Stimulated activated effector memory CD8-positive, alpha-beta T cell treated with anti-CD3 and anti-CD28 coated beads, Interleukin-12 subunit alpha, Interleukin-12 subunit beta, amount 100 ng/mL, for 72 hours (primary cell): ENCODE results near the gene PADI6.

Experiments
- ATAC-seq: fragments of 150-1000 bp; cut with Tn5 transposase; 2 replicates; pipeline ENCODE4 v1.10.0; 2021
- DNase-seq, 2 donors: peaks; one replicate each; pipeline ENCODE4 v3.0.0; 2021 to 2022; ENCODE audit warnings: low spot score in 2 of 2
- H3K27ac Mint-ChIP-seq: one replicate; pipeline ENCODE4 v1.8.0; 2022; ENCODE audit warnings: mild to moderate bottlenecking, mixed read lengths
- H3K36me3 Mint-ChIP-seq: one replicate; pipeline ENCODE4 v1.8.0; 2022; ENCODE audit warnings: mild to moderate bottlenecking, mixed read lengths
- H3K4me1 Mint-ChIP-seq: one replicate; pipeline ENCODE4 v1.8.0; 2022; ENCODE audit warnings: mixed read lengths
- H3K4me3 Mint-ChIP-seq: one replicate; pipeline ENCODE4 v1.8.0; 2022; ENCODE audit warnings: mild to moderate bottlenecking, mixed read lengths
- H3K9me3 Mint-ChIP-seq: one replicate; pipeline ENCODE4 v1.8.0; 2022; ENCODE audit warnings: mixed read lengths

PADI6 gene

DNA sequence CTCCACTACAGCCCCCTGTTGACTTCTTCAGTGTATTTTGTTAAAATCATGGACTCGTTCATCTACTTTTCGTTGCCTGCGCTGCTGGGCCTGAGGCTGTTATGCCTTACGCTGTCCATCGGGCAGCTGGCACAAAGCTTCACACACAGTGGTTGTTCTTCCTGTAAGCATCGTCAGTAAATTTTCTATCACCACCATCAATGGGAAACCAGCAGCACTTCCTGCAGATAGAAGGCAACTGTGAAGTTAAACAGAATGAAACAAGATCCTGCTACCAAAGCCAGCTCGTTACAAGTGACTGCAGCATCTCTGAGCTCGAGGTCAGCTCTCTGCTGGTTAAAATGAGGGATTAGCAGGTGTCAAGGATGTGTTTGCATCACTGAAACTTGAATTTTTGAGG lies 21.9 kb upstream of the PADI6 start:
- Mint-ChIP-seq H3K9me3 (no peaks in the 10 kb centered on the region), H3K36me3 (no peaks in the 10 kb centered on the region), H3K27ac (no peak overlapping the region), H3K4me1 (no peaks in the 10 kb centered on the region), H3K4me3 (no peak overlapping the region)
- no peak for DNase-seq
- no peak for ATAC-seq

DNA sequence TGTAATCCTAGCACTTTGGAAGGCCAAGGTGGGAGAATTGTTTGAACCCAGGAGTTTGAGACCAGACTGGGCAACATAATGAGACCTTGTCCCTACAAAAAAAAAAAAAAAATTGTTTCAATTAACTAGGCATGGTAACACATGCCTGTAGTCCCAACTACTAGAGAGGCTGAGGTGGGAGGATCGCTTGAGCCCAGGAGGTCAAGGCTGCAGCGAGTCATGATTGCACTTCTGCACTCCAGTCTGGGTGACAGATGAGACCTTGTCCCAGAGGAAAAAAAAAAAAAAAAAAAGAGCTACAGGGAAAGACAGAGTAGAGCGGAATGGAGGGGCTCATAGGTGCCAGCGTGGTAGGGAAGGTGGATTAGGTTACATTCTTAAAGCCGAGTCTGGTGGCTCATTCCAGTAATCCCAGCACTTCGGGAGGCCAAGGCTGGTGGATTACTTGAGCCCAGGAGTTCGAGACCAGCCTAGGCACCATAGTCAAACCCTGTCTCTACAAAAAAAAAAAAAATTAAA lies 21.0 kb upstream of the PADI6 start:
- Mint-ChIP-seq H3K27ac (no peak overlapping the region), H3K36me3 (no peaks in the 10 kb centered on the region), H3K4me1 (no peaks in the 10 kb centered on the region), H3K9me3 (no peaks in the 10 kb centered on the region), H3K4me3 (no peak overlapping the region)
- ATAC-seq = no peak
- no peak for DNase-seq

GRCh38 chr1:17351598-17352324 lies 20.2 kb upstream of the PADI6 start:
- ATAC-seq (no peak), DNase-seq (no peak)
- Mint-ChIP-seq H3K9me3 (no peaks in the 10 kb centered on the region), H3K4me1 (peaks cover 7% of the 10 kb centered on the region), H3K4me3 (no peak overlapping the region), H3K27ac (no peak overlapping the region), H3K36me3 (no peaks in the 10 kb centered on the region)

- DNase-seq (no peak), ATAC-seq (no peak)
- Mint-ChIP-seq H3K36me3 (no peaks in the 10 kb centered on the region), H3K27ac (no peak overlapping the region), H3K9me3 (no peaks in the 10 kb centered on the region), H3K4me1 (peaks cover 7% of the 10 kb centered on the region), H3K4me3 (no peak overlapping the region)
These were observed 19.5 kb upstream of the PADI6 start for GRCh38 chr1:17352419-17352909.

- Mint-ChIP-seq H3K9me3 (no peaks in the 10 kb centered on the region), H3K4me1 (peaks cover 7% of the 10 kb centered on the region), H3K4me3 (peak overlapping the region; percentile 14), H3K27ac (no peak overlapping the region), H3K36me3 (no peaks in the 10 kb centered on the region)
- no peak for DNase-seq
- peak; percentile 43 for ATAC-seq
These were observed 16.1 kb upstream of the PADI6 start for GRCh38 chr1:17355898-17356297.

DNA sequence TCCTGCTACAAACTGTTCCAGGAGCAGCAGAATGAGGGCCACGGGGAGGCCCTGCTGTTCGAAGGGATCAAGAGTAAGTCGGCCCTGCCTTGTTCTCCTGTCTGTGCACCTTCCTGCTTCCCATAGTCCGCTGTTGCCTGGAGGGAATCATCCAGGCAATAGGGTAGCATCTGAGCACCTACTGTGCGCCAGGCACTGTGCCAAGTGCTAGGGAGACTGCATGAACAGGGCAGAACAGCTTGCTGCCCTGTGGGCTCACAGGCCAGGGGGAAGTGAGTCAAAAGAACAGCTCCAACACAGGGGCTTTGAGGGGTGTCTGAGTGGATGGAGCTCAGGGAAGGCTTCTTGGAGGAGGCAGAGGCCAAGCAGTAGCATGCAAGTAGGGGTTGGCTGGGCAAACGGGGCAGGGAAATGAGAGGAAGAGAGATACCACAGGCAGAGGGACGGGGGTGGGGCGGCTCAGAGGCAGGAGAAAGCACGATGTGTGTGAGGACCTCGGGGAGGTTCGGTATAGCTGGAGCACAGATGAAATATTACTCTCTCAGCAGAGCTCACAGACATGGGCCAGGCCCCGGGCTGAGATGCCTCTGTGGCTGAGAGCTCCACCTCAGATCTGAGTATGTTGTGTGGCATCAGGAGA lies 15.5 kb upstream of the PADI6 start:
- Mint-ChIP-seq H3K4me1 (peaks cover 7% of the 10 kb centered on the region), H3K4me3 (peak overlapping the region; percentile 14), H3K27ac (no peak overlapping the region), H3K9me3 (no peaks in the 10 kb centered on the region), H3K36me3 (no peaks in the 10 kb centered on the region)
- ATAC-seq (no peak), DNase-seq (no peak)

DNA sequence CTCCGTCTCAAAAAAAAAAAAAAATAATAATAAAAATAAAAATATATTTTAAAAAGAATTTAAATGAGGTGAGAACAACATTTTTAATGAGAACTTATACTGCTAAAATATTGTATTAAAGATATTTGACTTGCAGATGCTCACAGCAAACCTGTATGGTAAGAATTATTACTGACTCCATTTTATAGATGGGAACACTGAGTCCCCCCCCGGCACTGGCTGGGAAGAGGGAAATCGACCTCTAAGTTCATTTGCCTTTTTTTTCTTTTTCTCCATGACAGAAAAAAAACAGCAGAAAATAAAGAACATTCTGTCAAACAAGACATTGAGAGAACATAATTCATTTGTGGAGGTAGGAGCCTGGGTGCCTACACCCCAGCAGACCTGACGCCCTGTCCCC lies 13.4 kb upstream of the PADI6 start:
- no peaks in the 10 kb centered on the region for H3K9me3 Mint-ChIP-seq
- no peak for ATAC-seq
- H3K36me3 Mint-ChIP-seq = no peaks in the 10 kb centered on the region
- no peak overlapping the region for H3K4me3 Mint-ChIP-seq
- no peak for DNase-seq
- H3K27ac Mint-ChIP-seq = no peak overlapping the region
- H3K4me1 Mint-ChIP-seq = peaks cover 7% of the 10 kb centered on the region

- no peaks in the 10 kb centered on the region for H3K36me3 Mint-ChIP-seq
- no peak overlapping the region for H3K27ac Mint-ChIP-seq
- H3K4me3 Mint-ChIP-seq = no peak overlapping the region
- peaks cover 7% of the 10 kb centered on the region for H3K4me1 Mint-ChIP-seq
- no peak for DNase-seq
- no peak for ATAC-seq
- no peaks in the 10 kb centered on the region for H3K9me3 Mint-ChIP-seq
These were observed 13.0 kb upstream of the PADI6 start for GRCh38 chr1:17359031-17359430.

- ATAC-seq (no peak), DNase-seq (no peak)
- Mint-ChIP-seq H3K9me3 (no peaks in the 10 kb centered on the region), H3K4me1 (peaks cover 7% of the 10 kb centered on the region), H3K27ac (no peak overlapping the region), H3K36me3 (no peaks in the 10 kb centered on the region), H3K4me3 (no peak overlapping the region)
These were observed 12.2 kb upstream of the PADI6 start for GRCh38 chr1:17359808-17360207.

DNA sequence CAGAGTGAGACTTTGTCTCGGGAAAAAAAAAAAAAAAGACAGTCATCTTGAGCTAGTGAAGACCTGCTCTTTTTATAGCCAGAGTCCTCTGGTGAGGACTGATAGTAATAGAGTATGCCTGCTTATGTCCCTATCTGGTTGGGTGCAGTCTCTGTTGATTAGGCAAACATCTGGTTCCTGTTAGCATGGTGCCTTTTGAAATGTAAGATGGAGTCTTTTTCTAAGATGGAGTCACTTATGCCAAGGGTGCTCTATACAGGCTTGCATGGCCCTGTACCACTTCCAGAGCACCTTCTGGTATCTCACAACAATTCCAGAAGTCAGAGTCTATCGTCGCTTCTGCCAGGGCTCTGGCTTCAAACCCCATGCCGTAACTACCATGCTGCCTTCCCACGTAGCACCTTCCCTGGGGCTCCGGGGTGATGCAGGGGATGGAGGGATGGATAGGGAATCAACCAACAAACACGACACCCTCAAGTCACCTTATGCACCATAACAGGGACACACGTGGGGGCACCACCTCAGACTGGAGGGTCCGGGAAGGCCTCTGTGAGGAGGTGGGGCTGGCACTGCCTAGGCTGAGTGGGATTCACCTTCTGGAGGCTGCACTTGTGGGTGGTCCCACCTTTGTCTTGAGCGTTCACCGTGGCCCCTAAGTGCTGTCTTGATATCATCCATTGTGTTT lies 11.6 kb upstream of the PADI6 start:
- DNase-seq = no peak
- Mint-ChIP-seq H3K27ac (no peak overlapping the region), H3K9me3 (no peaks in the 10 kb centered on the region), H3K4me1 (peaks cover 7% of the 10 kb centered on the region), H3K36me3 (no peaks in the 10 kb centered on the region), H3K4me3 (no peak overlapping the region)
- ATAC-seq = no peak

DNA sequence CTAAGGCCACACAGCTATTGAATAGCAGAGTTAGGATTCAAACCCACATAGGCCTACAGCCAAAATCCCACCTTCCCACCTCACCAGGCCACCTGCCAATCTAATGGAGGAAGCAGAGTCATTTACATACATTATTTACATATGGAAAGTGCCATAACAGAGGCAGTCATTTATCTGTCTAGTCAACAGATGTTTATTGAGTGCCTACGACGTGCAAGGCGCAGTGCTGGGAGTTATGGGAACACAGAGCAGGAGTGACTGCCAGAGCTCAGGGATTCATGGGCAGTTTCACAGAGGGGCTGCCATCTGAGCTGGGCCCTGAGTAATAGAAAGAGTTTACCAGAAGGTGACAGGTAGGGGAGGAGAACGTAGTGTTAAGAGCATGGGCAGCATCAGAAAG lies 10.3 kb upstream of the PADI6 start:
- H3K9me3 Mint-ChIP-seq = no peaks in the 10 kb centered on the region
- no peak overlapping the region for H3K4me3 Mint-ChIP-seq
- ATAC-seq = no peak
- H3K27ac Mint-ChIP-seq = no peak overlapping the region
- H3K36me3 Mint-ChIP-seq = no peaks in the 10 kb centered on the region
- DNase-seq = no peak
- peaks cover under 1% of the 10 kb centered on the region for H3K4me1 Mint-ChIP-seq

DNA sequence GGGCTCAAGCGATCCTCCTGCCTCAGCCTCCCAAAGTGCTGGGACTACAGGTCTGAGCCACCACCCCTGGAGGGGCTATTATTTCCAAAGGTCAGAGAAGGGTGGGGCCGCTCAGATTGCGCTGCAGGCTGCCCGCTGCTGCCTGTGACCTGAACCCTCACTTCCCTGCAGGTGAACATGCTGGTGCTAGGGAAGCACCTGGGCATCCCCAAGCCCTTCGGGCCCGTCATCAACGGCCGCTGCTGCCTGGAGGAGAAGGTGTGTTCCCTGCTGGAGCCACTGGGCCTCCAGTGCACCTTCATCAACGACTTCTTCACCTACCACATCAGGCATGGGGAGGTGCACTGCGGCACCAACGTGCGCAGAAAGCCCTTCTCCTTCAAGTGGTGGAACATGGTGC lies 8.6 kb upstream of the PADI6 start:
- ATAC-seq (no peak), DNase-seq (no peak)
- Mint-ChIP-seq H3K27ac (no peak overlapping the region), H3K36me3 (no peaks in the 10 kb centered on the region), H3K4me1 (no peaks in the 10 kb centered on the region), H3K4me3 (no peak overlapping the region), H3K9me3 (no peaks in the 10 kb centered on the region)

DNA sequence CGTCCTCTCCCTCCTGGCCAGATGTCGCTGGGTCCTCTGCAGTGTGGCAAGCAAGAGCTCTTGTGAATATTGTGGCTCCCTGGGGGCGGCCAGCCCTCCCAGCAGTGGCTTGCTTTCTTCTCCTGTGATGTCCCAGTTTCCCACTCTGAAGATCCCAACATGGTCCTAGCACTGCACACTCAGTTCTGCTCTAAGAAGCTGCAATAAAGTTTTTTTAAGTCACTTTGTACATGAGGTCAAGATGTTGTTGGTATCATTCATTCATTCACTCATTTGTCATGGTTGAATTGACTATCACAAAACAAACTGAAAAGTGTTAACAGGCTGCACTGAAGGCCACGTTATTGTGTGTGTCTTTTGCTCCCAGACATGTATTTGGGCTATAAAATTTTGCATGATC lies 8.2 kb upstream of the PADI6 start:
- H3K27ac Mint-ChIP-seq = no peak overlapping the region
- ATAC-seq = no peak
- H3K36me3 Mint-ChIP-seq = no peaks in the 10 kb centered on the region

DNA sequence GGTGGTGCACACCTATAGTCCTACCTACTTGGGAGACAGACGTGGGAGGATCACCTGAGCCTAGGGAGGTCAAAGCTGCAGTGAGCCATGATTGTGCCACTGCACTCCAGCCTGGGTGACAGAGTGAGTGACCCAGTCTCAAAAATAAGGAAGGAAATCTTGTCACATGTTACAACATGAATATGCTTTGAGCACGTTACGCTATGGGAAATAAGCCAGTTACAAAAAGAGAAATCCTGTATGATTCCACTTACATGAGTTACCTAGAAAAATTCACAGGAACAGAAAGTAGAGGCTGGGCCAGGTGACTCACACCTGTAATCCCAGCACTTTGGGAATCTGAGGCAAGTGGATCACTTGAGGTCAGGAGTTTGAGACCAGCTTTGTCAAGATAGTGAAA lies 6.7 kb upstream of the PADI6 start:
- ATAC-seq (no peak), DNase-seq (no peak)
- no peak overlapping the region for H3K27ac Mint-ChIP-seq
- no peak overlapping the region for H3K4me3 Mint-ChIP-seq
- no peaks in the 10 kb centered on the region for H3K9me3 Mint-ChIP-seq
- no peaks in the 10 kb centered on the region for H3K36me3 Mint-ChIP-seq
- H3K4me1 Mint-ChIP-seq = no peaks in the 10 kb centered on the region

More for the DNA sequence above, 8.2 kb upstream of the PADI6 start:
- H3K4me3 Mint-ChIP-seq = no peak overlapping the region
- no peak for DNase-seq
- no peaks in the 10 kb centered on the region for H3K4me1 Mint-ChIP-seq
- H3K9me3 Mint-ChIP-seq = no peaks in the 10 kb centered on the region

GRCh38 chr1:17369466-17369865 lies 2.5 kb upstream of the PADI6 start:
- peak; percentile 38 for ATAC-seq

DNA sequence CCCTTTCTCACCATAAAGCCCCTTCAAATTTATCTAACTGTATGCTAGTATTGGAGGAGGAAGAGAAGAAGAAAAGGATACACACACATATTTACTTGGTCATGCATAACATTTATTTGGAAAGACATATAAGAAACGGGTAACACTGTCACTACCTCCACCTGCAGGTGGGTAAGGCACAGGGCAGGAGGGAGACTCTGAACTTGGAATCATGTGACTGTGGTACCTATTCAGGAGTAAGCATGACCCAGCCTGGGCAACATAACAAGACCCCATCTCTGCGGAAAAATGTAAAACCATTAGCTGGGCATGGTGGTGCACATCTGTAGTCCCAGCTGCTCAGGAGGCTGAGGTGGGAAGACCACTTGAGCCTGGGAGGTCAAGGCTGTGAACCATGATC lies 1.4 kb upstream of the PADI6 start:
- Mint-ChIP-seq H3K9me3 (no peaks in the 10 kb centered on the region), H3K4me3 (no peak overlapping the region), H3K36me3 (no peaks in the 10 kb centered on the region), H3K4me1 (no peaks in the 10 kb centered on the region), H3K27ac (no peak overlapping the region)
- ATAC-seq (no peak), DNase-seq (no peak)

More at GRCh38 chr1:17369466-17369865, 2.5 kb upstream of the PADI6 start:
- DNase-seq = no peak
- no peak overlapping the region for H3K27ac Mint-ChIP-seq
- no peaks in the 10 kb centered on the region for H3K9me3 Mint-ChIP-seq
- H3K4me1 Mint-ChIP-seq = no peaks in the 10 kb centered on the region
- H3K36me3 Mint-ChIP-seq = no peaks in the 10 kb centered on the region
- H3K4me3 Mint-ChIP-seq = no peak overlapping the region
